HTERT RPE-1 (cell line): ENCODE data around the gene SACS.
"Not testable (repeated sequence)": the region's sequence is repeated elsewhere in the genome, so short reads cannot be mapped to it uniquely, and the experiment has no call there.

ENCODE experiments used
- in situ Hi-C: fragments of 300-500 bp; cut with MboI; formaldehyde crosslinking; loops from 4 replicates; pipeline ENCODE4 v1.14.3; 2020; ENCODE audit warnings: low sequenced_read_pairs

SACS gene

DNA sequence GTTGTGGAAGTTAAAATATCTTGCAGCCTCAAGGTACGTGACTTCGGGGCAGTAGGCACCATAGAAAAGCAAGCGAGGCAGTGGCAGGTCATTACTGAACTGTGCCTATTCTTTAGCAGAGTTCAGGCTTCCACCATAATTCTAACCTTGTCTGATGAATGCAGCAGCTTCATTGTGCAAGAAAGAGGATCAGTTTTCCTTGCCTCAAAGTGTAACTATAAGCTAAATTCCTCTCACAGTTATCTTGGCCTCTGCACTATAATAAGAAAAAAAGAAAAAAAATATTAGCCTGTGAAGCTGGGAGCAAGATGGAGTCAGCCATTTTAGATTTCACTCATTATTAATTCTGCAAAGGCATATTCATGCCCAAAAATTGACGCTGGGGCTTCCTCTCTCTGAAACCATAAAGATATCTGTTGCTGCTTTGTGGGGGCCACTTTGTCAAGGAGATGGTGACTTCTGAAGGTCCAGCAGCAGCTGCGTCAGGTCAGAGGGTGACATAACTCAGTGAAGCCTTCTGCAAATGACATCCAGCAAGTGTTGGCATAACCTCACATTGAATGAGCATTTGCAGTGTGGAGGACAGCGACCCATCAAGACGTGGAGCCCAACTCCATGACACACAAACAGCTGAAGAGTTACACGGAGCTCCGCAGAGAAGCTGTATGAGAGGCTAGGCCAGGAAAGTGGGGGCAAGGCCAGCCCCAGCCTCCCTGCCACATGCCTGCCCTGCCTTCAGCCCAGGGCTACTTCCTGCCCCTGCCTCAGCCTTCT is 23.1 kb upstream of the SACS start:
- in situ Hi-C loops: no loop called here

DNA sequence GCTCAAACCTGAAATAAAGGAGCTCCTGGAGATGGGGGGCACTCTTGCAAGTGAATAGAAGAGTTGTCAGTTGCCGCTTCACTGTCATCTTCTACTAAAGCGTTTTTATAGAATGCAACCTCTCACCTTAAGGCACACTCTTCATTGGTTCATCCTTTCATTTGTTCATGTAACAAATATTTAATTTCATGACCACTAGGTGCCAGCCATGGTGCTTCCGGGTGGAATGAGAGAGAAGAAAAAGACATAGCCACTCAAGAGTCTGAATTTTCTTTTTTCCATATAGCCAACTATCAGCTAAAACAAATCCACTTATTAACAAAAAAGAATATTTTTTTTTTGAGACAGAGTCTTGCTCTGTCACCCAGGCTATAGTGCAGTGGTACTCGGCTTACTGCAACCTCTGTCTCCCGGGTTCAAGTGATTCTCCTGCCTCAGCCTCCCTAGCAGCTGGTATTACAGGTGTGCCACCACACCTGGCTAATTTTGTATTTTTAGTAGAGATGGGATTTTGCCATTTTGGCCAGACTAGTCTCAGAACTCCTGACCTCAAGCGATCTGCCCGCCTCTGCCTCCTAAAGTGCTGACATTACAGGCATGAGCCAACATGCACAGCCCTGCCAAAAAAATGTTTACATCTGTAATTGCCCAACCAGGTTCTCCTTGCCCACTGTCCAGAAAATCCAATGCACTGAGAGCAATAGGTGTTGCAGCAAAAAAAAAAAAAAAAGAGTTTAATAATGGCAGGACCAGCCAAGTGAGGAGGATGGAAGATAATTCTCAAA is 22.1 kb upstream of the SACS start:
- in situ Hi-C loops: no loop called here

DNA sequence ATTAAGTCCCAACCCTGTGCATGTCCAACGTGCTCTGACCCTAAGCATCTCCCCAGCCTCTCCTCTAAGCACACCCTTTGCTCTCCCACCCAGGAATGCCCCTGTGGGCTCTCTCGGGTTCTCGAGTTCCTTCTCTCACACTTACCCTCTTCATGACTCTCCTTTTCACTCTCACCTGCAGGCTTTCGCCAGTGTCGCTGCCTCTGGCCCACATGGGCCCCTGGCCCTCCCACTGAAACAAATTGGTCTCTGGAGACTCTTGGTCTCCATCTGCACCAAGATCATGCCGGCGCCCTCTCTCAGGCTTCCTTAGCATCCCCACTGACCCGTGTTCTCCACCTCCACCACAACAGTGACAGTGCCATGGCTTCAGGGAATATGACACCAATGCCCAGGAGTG is 19.6 kb upstream of the SACS start:
- in situ Hi-C loops: no loop called here

DNA sequence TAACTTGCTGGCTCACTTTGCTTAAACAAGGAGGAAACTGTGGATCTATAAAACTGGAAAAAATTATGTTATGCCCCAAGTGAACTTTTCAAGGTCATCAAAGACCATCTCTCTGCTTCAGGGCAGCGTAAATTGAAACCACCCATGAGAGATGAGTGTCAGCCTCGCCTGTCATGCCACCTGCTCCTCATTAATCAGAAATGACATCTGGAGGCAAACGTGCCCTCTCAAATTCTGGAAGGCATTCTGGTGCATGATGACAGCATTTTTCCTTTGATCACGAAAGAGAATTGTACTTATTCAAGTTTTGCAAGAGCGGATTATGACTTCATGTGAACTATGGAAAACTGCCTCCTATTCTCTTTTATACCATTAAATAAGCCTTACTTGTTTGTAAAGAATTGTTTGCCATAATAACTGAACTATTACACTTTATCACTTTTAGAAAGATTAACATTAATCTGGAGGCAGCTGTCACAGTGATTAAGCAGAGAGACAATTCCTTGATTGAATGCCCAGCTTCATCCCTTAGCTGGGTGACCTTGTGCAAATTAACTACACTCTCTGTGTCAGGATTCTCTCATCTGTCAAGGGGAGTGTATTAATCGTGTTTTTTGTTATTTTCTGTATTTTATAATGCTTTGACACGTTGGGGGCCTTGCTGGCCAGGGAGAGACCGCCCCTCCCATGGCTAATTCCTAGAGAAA is 17.0 kb upstream of the SACS start:
- in situ Hi-C loops: no loop called here

DNA sequence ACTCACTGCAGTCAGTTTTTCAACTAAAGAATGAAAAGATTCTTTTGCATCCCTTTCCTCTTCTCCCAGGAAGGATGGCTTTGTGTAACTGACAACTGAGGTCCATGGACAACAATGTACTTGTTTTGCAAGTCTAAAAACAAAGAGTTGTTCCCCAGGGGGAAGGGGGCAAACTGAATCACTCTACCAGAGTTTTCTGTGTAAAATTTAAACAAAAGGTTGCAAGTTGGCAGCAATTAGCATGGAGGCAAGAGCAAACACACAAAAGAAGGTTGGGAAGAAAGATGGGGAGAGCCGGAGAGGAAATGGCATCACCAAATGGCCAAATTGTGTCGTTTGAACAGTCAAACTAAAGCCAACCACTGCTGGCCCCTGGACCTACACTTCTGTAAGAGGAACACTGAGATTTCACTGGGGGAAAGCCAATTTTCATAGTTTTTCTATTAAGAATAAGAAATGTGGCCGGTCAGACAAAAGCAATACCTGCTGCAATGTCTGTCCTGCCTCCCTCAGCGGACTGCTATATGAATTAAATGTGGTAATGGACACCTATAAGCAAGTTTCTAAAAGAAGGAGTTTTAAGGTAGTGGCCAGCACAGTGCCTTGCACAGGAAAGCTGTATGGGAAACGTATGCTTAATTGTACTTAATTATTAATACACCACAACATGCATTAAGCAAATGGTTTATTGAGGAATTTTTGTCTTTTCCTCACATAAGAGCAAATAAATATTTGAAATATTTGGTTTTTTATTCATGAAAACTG is 16.1 kb upstream of the SACS start:
- in situ Hi-C loops: no loop called here

DNA sequence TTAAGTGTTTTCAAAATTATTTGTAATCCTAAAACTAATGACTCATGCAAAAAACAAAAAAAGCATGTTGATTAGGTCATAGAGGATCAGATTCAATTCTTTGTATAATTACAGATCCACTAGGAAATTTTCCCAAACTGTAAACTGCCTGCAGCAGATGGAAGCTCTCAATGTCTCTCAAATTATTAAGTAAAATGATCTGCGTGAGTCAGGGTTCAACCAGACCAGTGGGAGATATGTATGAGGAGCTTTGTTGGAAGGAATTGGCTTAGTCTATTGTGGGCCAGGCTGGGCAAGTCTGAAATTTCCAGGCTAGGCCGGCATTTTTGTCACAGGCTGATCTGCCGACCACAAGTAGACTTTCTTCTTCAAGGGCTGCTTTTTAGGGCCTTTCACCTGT is 14.4 kb upstream of the SACS start:
- in situ Hi-C loops: no loop called here

DNA sequence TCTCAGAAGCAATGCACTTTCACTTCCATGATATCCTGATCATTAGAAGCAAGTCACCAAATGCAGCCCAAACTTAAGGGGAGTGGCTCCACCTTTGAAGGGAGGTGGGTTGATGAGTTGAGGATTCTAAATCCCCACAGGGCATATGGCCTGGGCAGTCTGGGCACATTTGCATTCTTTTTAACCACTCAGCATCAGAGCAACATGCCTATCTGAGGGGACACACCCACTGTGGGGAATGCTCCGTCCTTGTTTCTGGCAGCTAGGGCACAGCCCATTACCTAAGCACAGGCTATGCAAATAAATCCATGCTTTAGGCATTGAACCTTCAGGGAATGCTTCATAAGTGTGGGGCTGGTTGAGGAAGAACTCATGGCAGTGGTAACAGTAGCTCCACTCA is 12.3 kb upstream of the SACS start:
- in situ Hi-C loops: no loop called here

DNA sequence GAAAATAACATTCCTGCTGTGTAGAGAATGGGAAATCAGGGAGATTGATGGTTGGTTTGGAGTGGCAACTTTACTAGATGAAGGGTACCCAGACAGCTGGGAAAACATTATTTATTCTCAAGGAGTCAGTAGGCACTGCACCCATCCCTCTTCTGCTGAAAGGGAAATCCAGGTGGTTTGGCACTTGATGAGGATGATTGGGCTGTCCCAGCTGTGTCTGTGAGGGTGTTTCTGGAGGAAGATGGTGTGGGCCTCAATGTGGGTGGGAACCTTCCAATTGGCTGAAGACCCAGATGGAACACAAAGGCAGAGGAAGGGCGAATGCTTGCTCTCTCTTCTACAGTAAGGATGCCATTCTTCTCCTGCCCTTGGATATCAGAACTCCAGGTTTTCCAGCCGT is 10.4 kb upstream of the SACS start:
- in situ Hi-C loops: no loop called here

DNA sequence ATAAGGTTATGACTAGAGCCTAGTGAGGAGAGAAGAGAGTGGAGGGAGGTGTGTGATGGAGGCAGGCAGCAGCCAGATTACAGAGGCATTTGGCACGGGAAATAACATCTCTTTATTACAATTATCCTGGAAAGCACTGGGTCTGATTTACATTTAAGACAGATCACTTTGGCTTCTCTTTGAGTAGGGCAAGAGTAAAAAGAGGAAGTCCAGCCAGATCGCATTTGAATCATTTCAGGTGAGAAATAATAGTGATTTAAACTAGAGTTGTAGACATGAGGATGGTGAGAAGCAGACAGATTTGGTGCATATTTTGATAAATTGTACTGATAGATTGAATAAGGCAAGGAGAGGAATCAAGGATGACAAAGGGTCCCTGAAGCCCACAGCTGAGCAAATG is 9.6 kb upstream of the SACS start:
- in situ Hi-C loops: no loop called here

DNA sequence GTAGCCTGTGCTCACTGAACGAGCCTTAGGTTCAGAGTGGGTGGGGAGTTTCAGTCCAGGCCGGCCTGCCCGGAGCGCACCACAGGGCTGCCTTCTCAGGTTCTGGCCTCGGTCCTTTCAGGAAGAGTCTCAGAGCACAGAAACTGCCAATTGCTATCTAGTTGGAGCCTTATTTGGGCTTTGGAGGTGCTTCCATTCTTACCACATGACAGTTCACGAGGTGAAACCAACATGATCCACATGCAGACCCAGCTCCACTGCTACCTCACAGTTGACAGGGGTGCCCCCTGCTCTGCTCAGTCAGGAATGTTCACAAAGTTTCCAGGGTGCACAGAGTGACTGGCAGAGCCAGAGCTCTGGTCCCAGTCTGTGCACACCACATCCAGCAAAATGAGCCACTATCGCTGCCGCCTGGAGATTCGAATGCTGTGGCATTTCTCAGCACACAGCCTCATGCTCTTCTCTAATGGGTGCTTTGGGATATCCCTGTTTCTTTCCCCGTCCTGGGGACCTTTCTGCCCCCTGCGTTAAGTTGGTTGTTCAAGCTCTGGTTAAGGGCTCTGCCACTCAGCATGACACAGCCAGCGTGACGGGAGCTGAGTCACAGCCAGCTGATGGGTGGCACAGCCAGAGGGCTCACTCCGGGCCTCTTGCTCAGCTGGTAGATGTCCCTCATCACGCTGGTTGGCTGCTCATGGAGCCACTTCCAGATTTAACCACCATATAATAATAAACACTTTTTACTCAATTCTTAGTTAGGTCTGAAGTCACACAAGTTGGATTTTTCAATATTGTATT is 7.5 kb upstream of the SACS start:
- in situ Hi-C loops: no loop called here

DNA sequence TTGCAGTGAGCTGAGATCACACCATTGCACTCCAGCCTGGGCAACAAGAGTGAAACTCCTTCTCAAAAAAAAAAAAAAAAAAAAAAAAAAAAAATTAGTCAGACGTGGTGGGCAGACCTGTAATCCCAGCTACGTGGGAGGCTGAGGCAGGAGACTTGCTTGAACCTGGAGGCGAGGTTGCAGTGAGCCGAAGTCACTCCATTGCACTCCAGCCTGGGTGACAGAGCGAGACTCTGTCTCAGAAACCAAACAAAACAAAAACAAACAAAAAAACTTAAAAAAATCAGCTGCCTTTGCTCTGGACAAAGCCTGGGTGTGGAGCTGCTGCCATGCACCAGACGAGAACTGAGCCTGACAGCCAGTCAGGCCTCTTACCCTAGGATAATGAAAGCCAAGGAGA is 6.8 kb upstream of the SACS start:
- in situ Hi-C loops: not testable (repeated sequence)

DNA sequence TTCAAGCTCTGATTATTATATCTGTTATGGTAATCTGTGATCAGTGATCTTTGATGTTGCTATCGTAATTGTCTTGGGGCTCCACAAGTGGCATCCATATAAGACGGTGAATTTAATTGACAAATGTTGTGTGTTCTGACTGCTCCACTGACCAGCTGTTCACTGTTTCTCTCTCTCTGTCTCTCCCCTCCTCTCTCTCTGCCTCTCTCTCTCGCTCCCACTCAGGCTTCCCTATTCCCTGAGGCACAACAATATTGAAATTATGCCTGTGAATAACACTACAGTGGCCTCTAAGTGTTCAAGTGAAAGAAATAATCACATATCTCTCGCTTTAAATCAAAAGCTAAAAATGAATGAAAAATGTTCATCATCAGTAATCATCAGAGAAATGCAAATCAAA is 4.4 kb upstream of the SACS start:
- in situ Hi-C loops: no loop called here

DNA sequence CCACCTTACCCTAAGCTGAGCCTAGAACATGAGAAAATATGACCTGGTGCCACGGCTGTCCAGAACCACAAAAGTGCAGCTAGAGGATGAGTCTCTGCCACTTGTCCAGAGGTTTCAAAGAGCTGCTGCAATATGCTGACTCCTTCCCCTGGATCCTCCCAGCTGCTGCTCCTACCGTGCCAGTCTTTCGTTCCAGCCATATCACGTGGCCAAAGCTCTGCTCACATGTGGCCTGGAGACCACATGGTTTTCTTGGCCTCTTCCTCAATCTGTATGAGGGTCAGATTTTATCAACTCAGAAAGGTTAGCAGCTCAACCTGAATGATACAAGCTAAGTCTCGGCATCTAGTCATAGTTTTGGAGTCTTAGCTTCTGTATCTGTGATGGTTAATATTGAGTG is 3.2 kb upstream of the SACS start:
- in situ Hi-C loops: no loop called here

DNA sequence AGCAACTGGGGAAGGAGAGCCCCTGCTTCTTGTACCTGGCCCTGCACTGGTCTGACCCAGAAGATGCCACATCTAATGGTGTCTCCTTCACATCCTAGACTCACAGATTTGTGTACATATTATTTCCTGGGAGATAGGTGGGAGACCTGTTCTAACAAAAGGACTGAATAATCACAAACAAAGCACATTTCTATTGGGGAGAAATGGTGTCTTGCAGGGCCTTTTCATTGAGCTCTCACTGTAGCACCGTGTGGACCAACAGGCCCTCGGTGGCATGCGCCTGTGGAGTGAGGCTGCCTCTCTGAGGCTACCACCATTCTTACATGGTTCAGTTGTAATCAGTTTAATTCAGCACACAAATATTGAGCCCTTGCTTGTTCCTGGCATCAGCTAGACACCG is 989 bp upstream of the SACS start:
- in situ Hi-C loops: no loop called here

DNA sequence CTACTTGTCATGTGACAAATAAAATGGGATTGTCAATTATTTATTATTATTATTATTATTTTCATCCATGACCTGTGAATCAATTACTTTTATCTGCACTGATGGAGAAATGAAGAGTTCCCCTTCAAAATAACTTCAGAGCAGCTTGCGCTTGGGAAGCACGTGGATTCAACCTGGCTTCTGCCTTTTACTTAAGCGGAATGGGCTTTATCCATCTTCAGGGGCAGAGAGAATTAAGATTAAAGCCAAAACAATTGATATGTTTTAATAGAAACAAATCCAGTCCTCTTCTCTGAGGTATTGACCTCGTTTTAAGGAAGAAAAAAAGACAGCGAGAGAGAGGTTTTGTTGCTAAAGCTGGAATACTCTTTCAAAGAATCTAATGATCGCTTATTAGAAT is 876 bp downstream of the SACS start:
- in situ Hi-C loops: no loop called here

DNA sequence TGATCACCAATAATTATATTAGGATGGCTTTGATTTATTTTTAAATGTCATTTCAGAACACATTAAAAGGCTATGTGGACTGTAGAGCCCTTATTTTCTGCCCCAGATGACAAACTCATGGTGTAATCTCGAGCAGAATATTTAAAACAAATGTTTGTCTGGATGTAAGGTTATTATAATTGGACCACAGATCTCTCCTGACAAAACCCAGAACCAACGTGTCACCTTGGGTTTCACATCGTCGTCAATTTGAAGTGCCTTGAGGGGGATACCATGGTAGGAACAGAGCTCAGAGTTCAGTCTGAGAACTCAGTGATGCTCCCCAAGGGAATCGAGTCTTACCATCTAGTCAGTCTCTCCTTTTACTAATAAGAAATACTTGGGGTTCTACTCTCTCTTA is 2.8 kb downstream of the SACS start:
- in situ Hi-C loops: no loop called here

DNA sequence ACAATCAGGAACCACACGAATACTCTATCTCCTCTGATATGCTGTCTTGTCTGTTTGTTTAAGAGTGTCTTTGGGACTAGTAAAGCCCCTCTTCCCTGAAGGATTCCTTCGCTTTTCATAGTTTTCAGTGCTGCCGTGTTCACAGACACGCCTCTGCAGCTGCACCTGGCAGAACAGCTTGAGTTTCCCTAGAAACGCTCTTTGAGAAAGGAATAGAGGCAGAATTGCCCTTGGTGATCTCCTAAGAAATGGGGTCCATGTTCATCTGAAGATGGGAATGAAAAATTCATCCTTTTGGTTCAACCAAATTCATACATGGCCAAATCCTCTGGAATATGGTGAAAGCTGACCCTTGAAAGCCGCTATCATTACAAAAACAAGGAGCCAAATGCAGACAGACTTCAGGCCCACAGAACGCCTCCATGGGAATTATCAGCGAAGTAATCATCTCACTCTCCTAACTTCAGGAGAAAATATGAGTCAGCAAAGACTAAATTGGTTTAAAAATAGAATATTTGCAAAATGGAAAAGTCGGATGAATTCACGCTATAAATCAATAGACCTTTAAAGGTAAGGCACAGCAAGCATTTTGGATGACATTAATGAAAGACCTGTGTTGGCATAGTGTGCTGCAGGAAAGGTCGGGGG is 5.5 kb downstream of the SACS start:
- in situ Hi-C loops: no loop called here

DNA sequence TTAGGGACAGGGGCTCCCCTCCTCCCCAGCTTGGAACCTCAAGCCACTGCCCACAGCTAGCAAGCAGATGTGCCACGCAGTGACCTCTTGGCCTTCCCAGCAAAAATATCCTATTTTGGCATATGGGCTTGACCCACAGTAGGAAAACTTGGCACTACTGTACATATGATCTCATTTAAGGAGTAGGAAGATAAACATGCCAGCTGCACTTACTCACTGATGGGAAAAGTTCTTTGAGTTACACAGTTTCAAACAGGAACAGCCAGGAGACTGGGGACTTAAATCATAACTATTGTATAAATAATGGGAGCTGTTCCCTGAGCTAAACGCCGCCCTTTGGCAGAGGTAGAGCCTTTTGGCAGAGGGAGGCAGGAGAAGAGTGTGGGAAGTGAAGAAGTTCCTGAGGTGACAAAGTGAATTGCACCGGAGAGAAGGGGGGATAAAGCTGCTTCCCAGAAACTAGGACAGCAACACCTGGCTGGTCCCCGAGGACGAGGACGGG is 6.1 kb downstream of the SACS start:
- in situ Hi-C loops: no loop called here

DNA sequence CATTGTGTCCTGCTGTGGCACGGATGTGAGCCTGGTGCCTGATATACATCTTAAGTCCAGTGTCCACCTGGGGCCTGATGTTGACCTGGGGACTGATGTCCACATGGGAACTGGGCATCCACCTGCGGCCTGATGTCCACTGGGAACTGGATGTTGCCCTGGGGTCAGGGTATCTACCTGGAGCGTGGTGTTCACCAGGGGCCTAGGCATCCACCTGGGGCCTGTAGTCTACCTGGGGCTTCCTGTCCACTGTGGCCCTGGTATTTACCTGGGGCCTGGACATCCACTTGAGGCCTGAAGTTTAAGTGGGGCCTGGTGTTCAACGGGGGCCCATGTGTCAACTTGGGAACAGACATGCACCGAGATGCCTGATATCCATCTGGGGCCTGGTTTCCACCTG is 11.9 kb downstream of the SACS start:
- in situ Hi-C loops: no loop called here
